ENCODE data around the gene ZNF672. TPM values are rescaled to one million over a fixed set of nuclear protein-coding genes. Genes with fewer than 3 reads are reported as not detected.
A peak's percentile ranks its signal among the peaks of the same experiment; 100 is the strongest.

The ZNF672 gene
- total and polyA plus RNA-seq, 2 of the 13 experiments (the other 11 are each of a cell fraction or from before 2014, with no cell fraction given), result 17.2 to 22.9 TPM

DNA sequence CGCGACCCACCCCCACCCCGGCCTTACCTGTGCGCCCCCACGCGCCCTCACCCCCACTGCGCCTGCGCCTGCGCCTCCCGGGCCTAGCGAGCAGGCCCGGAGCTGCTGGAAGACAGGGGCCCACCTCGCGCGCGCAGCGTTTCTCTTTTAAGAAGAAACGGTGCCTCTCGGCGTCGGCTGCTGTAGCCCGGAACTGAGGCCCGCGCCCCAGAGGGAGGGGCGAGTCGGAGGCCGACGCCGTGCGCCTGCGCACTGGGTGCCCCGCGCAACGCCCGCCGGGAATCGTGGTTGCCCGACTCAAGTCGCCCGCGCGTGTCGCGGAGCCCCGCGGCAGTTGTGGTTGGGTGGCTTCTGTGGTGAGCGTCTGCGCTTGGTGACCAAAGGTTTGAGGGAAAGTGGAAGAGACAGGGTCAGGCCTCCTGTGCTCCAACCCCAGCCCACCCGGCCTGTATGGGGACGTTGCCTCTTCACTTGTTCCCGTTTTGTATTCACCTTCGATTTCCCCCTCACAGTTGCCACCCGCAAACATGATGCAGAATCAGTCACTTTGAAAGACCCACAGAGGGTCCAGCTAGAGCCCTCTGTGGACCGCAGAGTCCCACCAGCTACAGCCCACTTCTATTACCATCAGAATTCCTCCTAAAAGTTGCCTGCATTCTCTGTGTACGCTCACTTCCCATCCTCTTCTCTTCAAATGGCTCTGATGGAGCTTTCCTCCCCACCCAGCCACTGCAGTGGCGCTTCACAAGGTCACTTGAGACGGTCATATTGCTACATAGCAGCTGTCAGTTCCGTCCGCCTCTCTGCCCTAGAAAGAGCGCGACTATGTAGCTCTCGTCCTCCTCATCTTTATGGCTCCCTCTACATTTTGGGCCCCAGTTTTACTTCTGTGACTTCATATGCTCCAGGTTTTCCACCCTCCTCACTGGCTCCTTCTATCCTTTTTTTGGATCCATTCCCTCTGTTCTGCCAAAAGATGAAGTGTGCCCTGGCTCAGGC lies 21.2 kb downstream of the ZNF672 start, which contains the start of gene ZNF692 (continued):
- no peak; the same call in 1 of the 2 replicates for TF ChIP-seq NFKB2 (CRISPR knock-in tag; IDR thresholded peaks at IDR 0.05; ENCODE audit: borderline replicate concordance)
- TF ChIP-seq ZNF782 (CRISPR knock-in tag; IDR thresholded peaks at IDR 0.05; ENCODE audit: borderline replicate concordance), result peak; percentile 75; the same call in 1 of the 2 replicates
- no peak; the same call in 1 of the 2 replicates for TF ChIP-seq ZNF501 (CRISPR knock-in tag; IDR thresholded peaks at IDR 0.05)
- no peak for TF ChIP-seq DPF2 (CRISPR knock-in tag; IDR thresholded peaks at IDR 0.05; ENCODE audit: borderline replicate concordance, low read depth)
- TF ChIP-seq, protein P1, sequence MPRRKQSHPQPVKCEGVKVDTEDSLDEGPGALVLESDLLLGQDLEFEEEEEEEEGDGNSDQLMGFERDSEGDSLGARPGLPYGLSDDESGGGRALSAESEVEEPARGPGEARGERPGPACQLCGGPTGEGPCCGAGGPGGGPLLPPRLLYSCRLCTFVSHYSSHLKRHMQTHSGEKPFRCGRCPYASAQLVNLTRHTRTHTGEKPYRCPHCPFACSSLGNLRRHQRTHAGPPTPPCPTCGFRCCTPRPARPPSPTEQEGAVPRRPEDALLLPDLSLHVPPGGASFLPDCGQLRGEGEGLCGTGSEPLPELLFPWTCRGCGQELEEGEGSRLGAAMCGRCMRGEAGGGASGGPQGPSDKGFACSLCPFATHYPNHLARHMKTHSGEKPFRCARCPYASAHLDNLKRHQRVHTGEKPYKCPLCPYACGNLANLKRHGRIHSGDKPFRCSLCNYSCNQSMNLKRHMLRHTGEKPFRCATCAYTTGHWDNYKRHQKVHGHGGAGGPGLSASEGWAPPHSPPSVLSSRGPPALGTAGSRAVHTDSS (CRISPR knock-in tag; conservative IDR thresholded peaks at IDR 0.05), result no peak
- TF ChIP-seq, protein P2, sequence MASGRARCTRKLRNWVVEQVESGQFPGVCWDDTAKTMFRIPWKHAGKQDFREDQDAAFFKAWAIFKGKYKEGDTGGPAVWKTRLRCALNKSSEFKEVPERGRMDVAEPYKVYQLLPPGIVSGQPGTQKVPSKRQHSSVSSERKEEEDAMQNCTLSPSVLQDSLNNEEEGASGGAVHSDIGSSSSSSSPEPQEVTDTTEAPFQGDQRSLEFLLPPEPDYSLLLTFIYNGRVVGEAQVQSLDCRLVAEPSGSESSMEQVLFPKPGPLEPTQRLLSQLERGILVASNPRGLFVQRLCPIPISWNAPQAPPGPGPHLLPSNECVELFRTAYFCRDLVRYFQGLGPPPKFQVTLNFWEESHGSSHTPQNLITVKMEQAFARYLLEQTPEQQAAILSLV (CRISPR knock-in tag; IDR thresholded peaks at IDR 0.05; ENCODE audit: borderline replicate concordance), result peak; percentile 41; the same call in 1 of the 2 replicates
- no peak; the same call in 1 of the 2 replicates for TF ChIP-seq ZC3H4 (CRISPR knock-in tag; IDR thresholded peaks at IDR 0.05; ENCODE audit: borderline replicate concordance)
- no peak for TF ChIP-seq JARID2 (CRISPR knock-in tag; IDR thresholded peaks at IDR 0.05; ENCODE audit: insufficient replicate concordance)
- 0 out of 2 replicates have a peak, but pooled peaks have one; percentile 15 for TF ChIP-seq HIVEP1 (CRISPR knock-in tag; IDR thresholded peaks at IDR 0.05)
- no peak for TF ChIP-seq ZNF607 (CRISPR knock-in tag; IDR thresholded peaks at IDR 0.05; ENCODE audit: borderline replicate concordance)
- TF ChIP-seq, protein P3, sequence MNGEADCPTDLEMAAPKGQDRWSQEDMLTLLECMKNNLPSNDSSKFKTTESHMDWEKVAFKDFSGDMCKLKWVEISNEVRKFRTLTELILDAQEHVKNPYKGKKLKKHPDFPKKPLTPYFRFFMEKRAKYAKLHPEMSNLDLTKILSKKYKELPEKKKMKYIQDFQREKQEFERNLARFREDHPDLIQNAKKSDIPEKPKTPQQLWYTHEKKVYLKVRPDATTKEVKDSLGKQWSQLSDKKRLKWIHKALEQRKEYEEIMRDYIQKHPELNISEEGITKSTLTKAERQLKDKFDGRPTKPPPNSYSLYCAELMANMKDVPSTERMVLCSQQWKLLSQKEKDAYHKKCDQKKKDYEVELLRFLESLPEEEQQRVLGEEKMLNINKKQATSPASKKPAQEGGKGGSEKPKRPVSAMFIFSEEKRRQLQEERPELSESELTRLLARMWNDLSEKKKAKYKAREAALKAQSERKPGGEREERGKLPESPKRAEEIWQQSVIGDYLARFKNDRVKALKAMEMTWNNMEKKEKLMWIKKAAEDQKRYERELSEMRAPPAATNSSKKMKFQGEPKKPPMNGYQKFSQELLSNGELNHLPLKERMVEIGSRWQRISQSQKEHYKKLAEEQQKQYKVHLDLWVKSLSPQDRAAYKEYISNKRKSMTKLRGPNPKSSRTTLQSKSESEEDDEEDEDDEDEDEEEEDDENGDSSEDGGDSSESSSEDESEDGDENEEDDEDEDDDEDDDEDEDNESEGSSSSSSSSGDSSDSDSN (CRISPR knock-in tag; IDR thresholded peaks at IDR 0.05), result 0 out of 2 replicates have a peak, but pooled peaks have one; percentile 3
- no peak for TF ChIP-seq FOXP1 (IDR thresholded peaks at IDR 0.05)
- no peak for TF ChIP-seq FOXP1 (CRISPR knock-in tag; IDR thresholded peaks at IDR 0.05)
- TF ChIP-seq RXRB (CRISPR knock-in tag; IDR thresholded peaks at IDR 0.05; ENCODE audit: borderline replicate concordance), result peak; percentile 11; the same call in 1 of the 2 replicates
- TF ChIP-seq, protein P4, sequence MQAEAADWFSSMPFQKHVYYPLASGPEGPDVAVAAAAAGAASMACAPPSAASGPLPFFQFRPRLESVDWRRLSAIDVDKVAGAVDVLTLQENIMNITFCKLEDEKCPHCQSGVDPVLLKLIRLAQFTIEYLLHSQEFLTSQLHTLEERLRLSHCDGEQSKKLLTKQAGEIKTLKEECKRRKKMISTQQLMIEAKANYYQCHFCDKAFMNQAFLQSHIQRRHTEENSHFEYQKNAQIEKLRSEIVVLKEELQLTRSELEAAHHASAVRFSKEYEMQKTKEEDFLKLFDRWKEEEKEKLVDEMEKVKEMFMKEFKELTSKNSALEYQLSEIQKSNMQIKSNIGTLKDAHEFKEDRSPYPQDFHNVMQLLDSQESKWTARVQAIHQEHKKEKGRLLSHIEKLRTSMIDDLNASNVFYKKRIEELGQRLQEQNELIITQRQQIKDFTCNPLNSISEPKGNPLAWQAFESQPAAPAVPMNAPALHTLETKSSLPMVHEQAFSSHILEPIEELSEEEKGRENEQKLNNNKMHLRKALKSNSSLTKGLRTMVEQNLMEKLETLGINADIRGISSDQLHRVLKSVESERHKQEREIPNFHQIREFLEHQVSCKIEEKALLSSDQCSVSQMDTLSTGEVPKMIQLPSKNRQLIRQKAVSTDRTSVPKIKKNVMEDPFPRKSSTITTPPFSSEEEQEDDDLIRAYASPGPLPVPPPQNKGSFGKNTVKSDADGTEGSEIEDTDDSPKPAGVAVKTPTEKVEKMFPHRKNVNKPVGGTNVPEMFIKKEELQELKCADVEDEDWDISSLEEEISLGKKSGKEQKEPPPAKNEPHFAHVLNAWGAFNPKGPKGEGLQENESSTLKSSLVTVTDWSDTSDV (CRISPR knock-in tag; IDR thresholded peaks at IDR 0.05), result 0 out of 2 replicates have a peak, but pooled peaks have one; percentile 55

Measured in HepG2 (cell line).